K562 (cell line): ENCODE measurements around the gene TALDO1. TPM values are rescaled to one million over a fixed set of nuclear protein-coding genes. Genes with fewer than 3 reads are reported as not detected.

ENCODE experiments used
- ATAC-seq: fragments of 200-7000 bp; cut with Tn5 transposase; 3 replicates; pipeline ENCODE4 v1.9.1; 2020; ENCODE audit warnings: moderate library complexity
- BruUV-seq: library from RNA; stranded (reverse); fragments of 400-500 nt; replicated peaks from 2 replicates; lab custom pipeline; 2021; lab: Mats Ljungman, UMichigan
- CTCF ChIA-PET: fragments of 300-600 bp; formaldehyde crosslinking; extraction: SDS; loops from one replicate; lab custom pipeline; 2021; ENCODE audit warnings: low intra/inter-chr PET ratio; lab: Yijun Ruan, JAX
- POLR2A ChIA-PET: fragments of 300-600, 350-650 bp; sonication (Branson Sonifier 250); formaldehyde crosslinking; extraction: SDS; loops from one replicate; lab custom pipeline; 2021; ENCODE audit warnings: antibody characterized with exemption, inconsistent platforms; lab: Yijun Ruan, JAX
- DNase-seq, 4 experiments: peaks; one replicate each; pipeline versions ENCODE4 v3.0.0 to v3.0.0-alpha.2; 2011 to 2018; ENCODE audit warnings: low spot score in 3 of 4, mixed read lengths in 3 of 4; ENCODE audit errors: extremely low read depth in 1 of 4
- FAIRE-seq: peaks from 2 replicates; lab custom pipeline; 2011; peaks lifted over from hg19 to GRCh38; lab: Jason Lieb, UNC
- H2AFZ ChIP-seq: 2 replicates; pipeline ENCODE4 v1.6.0; 2011; ENCODE audit warnings: low read depth, low read length, control low read depth, inconsistent platforms
- H3K27ac ChIP-seq: fragments of 200-600 bp; 3 replicates; pipeline ENCODE4 v1.8.0; 2011; ENCODE audit warnings: low read depth, mild to moderate bottlenecking, control low read depth, inconsistent platforms, low read length, moderate library complexity, mixed read lengths; ENCODE audit errors: extremely low read depth
- H3K27me3 ChIP-seq, 2 experiments: fragments of 300-600 bp in 1 of 2; 2 replicates in 1 of 2; 3 replicates in 1 of 2; pipeline versions ENCODE4 v1.6.0 to v1.8.0; 2011; ENCODE audit warnings: inconsistent platforms in 2 of 2, low read length in 2 of 2, mild to moderate bottlenecking in 1 of 2, mixed read lengths in 1 of 2, moderate library complexity in 1 of 2; ENCODE audit not compliant: control insufficient read depth in 2 of 2, insufficient read depth in 2 of 2
- H3K36me3 ChIP-seq: fragments of 300-600 bp; 3 replicates; pipeline ENCODE4 v1.8.0; 2011; ENCODE audit warnings: mild to moderate bottlenecking, low read length, inconsistent platforms; ENCODE audit not compliant: control insufficient read depth, insufficient read depth
- H3K4me1 ChIP-seq, 2 experiments: fragments of 200-600 bp in 1 of 2; replicated peaks in 1 of 2; 2 replicates in 1 of 2; 3 replicates in 1 of 2; pipeline versions ENCODE4 v1.5.1 to v1.8.0; 2011; ENCODE audit warnings: inconsistent platforms in 2 of 2, low read length in 2 of 2, mild to moderate bottlenecking in 1 of 2, mixed read lengths in 1 of 2, moderate library complexity in 1 of 2; ENCODE audit not compliant: control insufficient read depth in 2 of 2, insufficient read depth in 2 of 2
- H3K4me2 ChIP-seq: 2 replicates; pipeline ENCODE4 v1.6.1; 2011; ENCODE audit warnings: low read length, control low read depth, inconsistent platforms, mixed read lengths; ENCODE audit not compliant: insufficient read depth
- H3K4me3 ChIP-seq: fragments of 200-600 bp; sonication (generic), shearing (Covaris generic); 2 replicates; pipeline ENCODE4 v1.5.1; 2016; ENCODE audit warnings: control low read depth, inconsistent platforms
- H3K79me2 ChIP-seq: fragments of 200-600 bp; 3 replicates; pipeline ENCODE4 v1.8.0; 2011; ENCODE audit warnings: low read length, inconsistent platforms; ENCODE audit not compliant: control insufficient read depth, insufficient read depth
- H3K9ac ChIP-seq, 2 experiments: 2 replicates each; pipeline versions ENCODE4 v1.6.0 to v1.6.1; 2011; ENCODE audit warnings: low read depth in 2 of 2, low read length in 2 of 2, control low read depth in 1 of 2, inconsistent platforms in 1 of 2, mild to moderate bottlenecking in 1 of 2, mixed read lengths in 1 of 2; ENCODE audit not compliant: insufficient read depth in 1 of 2
- H3K9me1 ChIP-seq: one replicate; pipeline ENCODE4 v1.6.0; 2011; ENCODE audit warnings: inconsistent platforms, mild to moderate bottlenecking, low read length, moderate library complexity; ENCODE audit not compliant: control insufficient read depth, insufficient read depth
- H3K9me3 ChIP-seq: replicated peaks from 2 replicates; pipeline ENCODE4 v1.5.1; 2011; ENCODE audit warnings: low read depth, low read length, inconsistent platforms; ENCODE audit not compliant: control insufficient read depth, insufficient read depth
- H4K20me1 ChIP-seq: replicated peaks from 2 replicates; pipeline ENCODE4 v1.6.1; 2011; ENCODE audit warnings: low read length, inconsistent platforms, mixed read lengths; ENCODE audit not compliant: control insufficient read depth, insufficient read depth
- CBX8 ChIP-seq: fragments of 200-600 bp; sonication (generic); IDR thresholded peaks from 2 replicates; pipeline ENCODE4 v1.6.1; 2012; ENCODE audit warnings: borderline replicate concordance, mixed run types, low read depth, mild to moderate bottlenecking, moderate library complexity, mixed read lengths, low read length, control low read depth, inconsistent platforms; ENCODE audit not compliant: poor library complexity, severe bottlenecking; ENCODE audit errors: extremely low read depth
- MAFF ChIP-seq: IDR thresholded peaks from 2 replicates; pipeline ENCODE4 v1.6.1; 2012; ENCODE audit warnings: low read length, improper control_type of control experiment
- POLR2A ChIP-seq: fragments of 450-650 bp; conservative IDR thresholded peaks from 2 replicates; pipeline ENCODE4 v1.6.1; 2016
- POLR2B ChIP-seq: fragments of 450-650 bp; IDR thresholded peaks from 2 replicates; pipeline ENCODE4 v1.6.1; 2018; ENCODE audit warnings: low read depth; ENCODE audit not compliant: partially characterized antibody
- WGBS: fragments of 100-300 bp; shearing (Covaris generic); methylation state at CpG from one replicate; pipeline ENCODE4 v1.1.6; 2016; ENCODE audit warnings: low coverage, mixed read lengths; ENCODE audit not compliant: insufficient coverage; ENCODE audit errors: missing lambda C conversion rate; 5-methylcytosine and 5-hydroxymethylcytosine counted together
- in situ Hi-C: fragments of 300-500 bp; cut with MboI; formaldehyde crosslinking; loops from 4 replicates; pipeline ENCODE4 v1.15.0; 2018; ENCODE audit warnings: inconsistent platforms, mixed read lengths
- intact Hi-C: fragments of 100-400 bp; cut with micrococcal nuclease; formaldehyde crosslinking; loops from 2 replicates; pipeline ENCODE4 v1.14.2; 2022
- polyA plus RNA-seq, 8 experiments: library from polyadenylated mRNA; depleted of rRNA in 4 of 8; stranded (reverse) in 5 of 8; unstranded in 3 of 8; fragments of >200 nt; fragmentation: Nextera tagmentation in 2 of 8; fragmentation: Illumina TruSeq in 1 of 8; extraction: Ambion mirVana in 2 of 8; extraction: Trizol in 1 of 8; gene quantifications; 2 replicates each; pipeline versions ENCODE4 v1.2.1 to v1.2.3, GENCODE V29; 2011 to 2014; ENCODE audit warnings: inconsistent platforms in 1 of 8, missing spikeins in 1 of 8
- total RNA-seq, 7 experiments: library from RNA; depleted of rRNA in 6 of 7; stranded (reverse); fragments of >200 nt in 6 of 7; fragmentation: Illumina TruSeq in 2 of 7; extraction: Trizol in 2 of 7; gene quantifications; 2 replicates each; pipeline versions ENCODE4 v1.2.1 to v1.2.3, GENCODE V29; 2011 to 2021; ENCODE audit warnings: low replicate concordance in 1 of 7
- TF ChIP-seq, protein P1 (sequence below), 2 experiments: fragments of 450-650 bp; conservative IDR thresholded peaks; 2 replicates each; pipeline ENCODE4 v1.6.1; 2017; ENCODE audit warnings: mild to moderate bottlenecking in 2 of 2, moderate library complexity in 2 of 2
- TF ChIP-seq, protein P2 (sequence below): fragments of 450-650 bp; formaldehyde crosslinking; IDR thresholded peaks from 2 replicates; pipeline ENCODE4 v1.4.0; 2022; ENCODE audit warnings: missing genetic modification characterization

Gene TALDO1
- total and polyA plus RNA-seq, 9 of the 15 experiments (the other 6 are each of a cell fraction or from before 2014, with no cell fraction given), result 260 to 541 (median 441) TPM

DNA sequence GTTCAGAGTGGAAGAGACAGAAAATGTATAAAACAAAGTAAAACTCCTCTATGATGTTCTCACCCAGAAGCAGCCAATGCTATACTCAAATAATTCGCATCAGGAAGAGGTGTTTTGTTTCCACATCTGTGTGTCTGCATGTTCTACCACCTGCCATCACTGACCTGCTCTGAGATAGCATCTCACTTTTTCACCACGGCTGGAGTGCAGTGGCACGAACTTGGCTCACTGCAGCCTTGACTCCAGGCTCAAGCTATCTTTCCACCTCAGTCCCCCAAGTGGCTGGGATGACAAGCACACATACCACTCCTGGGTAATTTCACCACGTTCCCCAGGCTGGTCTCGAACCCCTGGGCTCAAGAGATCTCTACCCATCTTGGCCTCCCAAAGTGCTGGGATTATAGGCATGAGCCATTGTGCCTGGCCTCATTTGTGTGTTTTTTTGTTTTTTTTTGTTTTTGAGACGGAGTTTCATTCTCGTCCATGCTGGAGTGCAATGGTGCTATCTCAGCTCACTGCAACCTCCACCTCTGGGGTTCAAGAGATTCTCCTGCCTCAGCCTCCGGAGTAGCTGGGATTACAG is 14.4 kb downstream of the TALDO1 start:
- H3K4me2 ChIP-seq, result no peak overlapping the region

DNA sequence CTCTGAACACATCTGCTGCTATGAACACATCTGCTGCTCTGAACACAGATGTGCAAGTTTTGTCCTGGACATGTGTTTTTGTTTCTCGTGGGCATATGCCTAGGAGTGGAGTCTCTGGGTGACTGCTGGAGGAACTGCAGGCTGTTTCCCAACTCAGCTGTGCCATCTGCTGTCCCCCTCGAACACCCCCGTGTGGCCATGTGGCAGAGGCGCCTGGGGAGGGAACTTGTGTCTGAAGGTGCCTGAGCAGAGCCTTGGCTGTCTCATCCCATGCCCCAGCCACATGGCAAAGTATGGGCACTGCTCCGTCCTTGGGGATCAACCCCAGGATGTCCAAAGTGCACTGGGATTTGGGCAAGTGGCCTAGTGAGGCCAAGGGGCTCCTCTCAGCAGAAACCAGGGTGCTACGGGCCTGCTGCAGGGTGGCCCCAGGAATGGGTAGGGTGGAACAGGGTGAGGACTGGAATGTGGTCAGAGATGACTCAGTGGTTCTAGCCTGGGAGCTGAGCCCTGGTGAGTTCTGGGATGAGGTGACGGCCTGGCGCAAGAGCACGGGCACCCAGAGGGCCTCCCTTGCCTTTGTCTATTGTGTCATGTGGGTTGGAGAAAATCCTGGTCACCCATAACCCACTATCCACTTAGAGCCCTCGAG is 15.3 kb downstream of the TALDO1 start:
- Histone ChIP-seq H3K9ac (peak overlapping the region in 1 of 2 experiments; percentile 82; a peak in 2 of 4 replicates), H4K20me1 (peaks cover 36% of the 10 kb centered on the region), H3K36me3 (peaks cover 97% of the 10 kb centered on the region), H3K4me2 (no peak overlapping the region), H3K4me3 (no peak overlapping the region), H3K27me3 (no peaks in the 10 kb centered on the region), H3K4me1 (peaks cover 8 to 35% of the 10 kb centered on the region in 2 experiments; a peak in 4 of 5 replicates), H3K9me1 (peaks cover 6% of the 10 kb centered on the region), H3K27ac (peak overlapping the region; percentile 40; the same call in 1 of the 3 replicates), H3K79me2 (peaks cover 6% of the 10 kb centered on the region; the same call in 2 of the 3 replicates), H2AFZ (no peak overlapping the region), H3K9me3 (no peaks in the 10 kb centered on the region)
- DNase-seq (peak in 3 of 4 experiments; percentile 34 to 40 (median 36)), FAIRE-seq (peak; percentile 6), ATAC-seq (peak; percentile 11)
- intact Hi-C loops (no loop called here), in situ Hi-C loops (no loop called here)
- ChIA-PET CTCF (no interaction called here), POLR2A (interaction anchor here (0.6 to 10.4 kb wide), 9 partner anchors 8 to 214 kb away, joined by 3 to 88 read pairs (median 6); partner anchors contain the start of genes DEAF1, TALDO1 and TMEM80)
- WGBS, result 70% methylated on average over 10 of the region's 10 CpGs
- BruUV-seq, result no TSS peak
- TF ChIP-seq, protein P1, sequence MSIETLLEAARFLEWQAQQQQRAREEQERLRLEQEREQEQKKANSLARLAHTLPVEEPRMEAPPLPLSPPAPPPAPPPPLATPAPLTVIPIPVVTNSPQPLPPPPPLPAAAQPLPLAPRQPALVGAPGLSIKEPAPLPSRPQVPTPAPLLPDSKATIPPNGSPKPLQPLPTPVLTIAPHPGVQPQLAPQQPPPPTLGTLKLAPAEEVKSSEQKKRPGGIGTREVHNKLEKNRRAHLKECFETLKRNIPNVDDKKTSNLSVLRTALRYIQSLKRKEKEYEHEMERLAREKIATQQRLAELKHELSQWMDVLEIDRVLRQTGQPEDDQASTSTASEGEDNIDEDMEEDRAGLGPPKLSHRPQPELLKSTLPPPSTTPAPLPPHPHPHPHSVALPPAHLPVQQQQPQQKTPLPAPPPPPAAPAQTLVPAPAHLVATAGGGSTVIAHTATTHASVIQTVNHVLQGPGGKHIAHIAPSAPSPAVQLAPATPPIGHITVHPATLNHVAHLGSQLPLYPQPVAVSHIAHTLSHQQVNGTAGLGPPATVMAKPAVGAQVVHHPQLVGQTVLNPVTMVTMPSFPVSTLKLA (conservative IDR thresholded peaks at IDR 0.05), result no peak; a peak in 1 of 4 replicates
- TF ChIP-seq MAFF, result no peak
- TF ChIP-seq, protein P2, sequence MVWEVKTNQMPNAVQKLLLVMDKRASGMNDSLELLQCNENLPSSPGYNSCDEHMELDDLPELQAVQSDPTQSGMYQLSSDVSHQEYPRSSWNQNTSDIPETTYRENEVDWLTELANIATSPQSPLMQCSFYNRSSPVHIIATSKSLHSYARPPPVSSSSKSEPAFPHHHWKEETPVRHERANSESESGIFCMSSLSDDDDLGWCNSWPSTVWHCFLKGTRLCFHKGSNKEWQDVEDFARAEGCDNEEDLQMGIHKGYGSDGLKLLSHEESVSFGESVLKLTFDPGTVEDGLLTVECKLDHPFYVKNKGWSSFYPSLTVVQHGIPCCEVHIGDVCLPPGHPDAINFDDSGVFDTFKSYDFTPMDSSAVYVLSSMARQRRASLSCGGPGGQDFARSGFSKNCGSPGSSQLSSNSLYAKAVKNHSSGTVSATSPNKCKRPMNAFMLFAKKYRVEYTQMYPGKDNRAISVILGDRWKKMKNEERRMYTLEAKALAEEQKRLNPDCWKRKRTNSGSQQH (CRISPR knock-in tag), result 0 out of 2 replicates have a peak, but pooled peaks have one; percentile 46

More for the DNA sequence above, 14.4 kb downstream of the TALDO1 start:
- CTCF ChIA-PET, result no interaction called here
- in situ Hi-C loops (no loop called here), intact Hi-C loops (no loop called here)
- H3K9me3 ChIP-seq, result no peaks in the 10 kb centered on the region
- DNase-seq (no peak), FAIRE-seq (peak; percentile 78), ATAC-seq (0 out of 3 replicates have a peak, but pooled peaks have one; percentile 4)
- H2AFZ ChIP-seq, result no peak overlapping the region
- TF ChIP-seq POLR2A (0 out of 2 replicates have a peak, but pooled peaks have one; percentile 53), CBX8 (no peak), POLR2B (peak; percentile 32)
- H3K27ac ChIP-seq, result no peak overlapping the region
- H3K4me1 ChIP-seq, result peaks cover 8 to 30% of the 10 kb centered on the region in 2 experiments; a peak in 4 of 5 replicates
- POLR2A ChIA-PET, result interaction anchor here (0.6 to 10.4 kb wide), 9 partner anchors 9 to 213 kb away, joined by 3 to 88 read pairs (median 4); partner anchors contain the start of genes DEAF1, TALDO1 and TMEM80
- H3K79me2 ChIP-seq, result peaks cover 15% of the 10 kb centered on the region
- H4K20me1 ChIP-seq, result peaks cover 36% of the 10 kb centered on the region
- H3K27me3 ChIP-seq, result no peaks in the 10 kb centered on the region
- peaks cover 8% of the 10 kb centered on the region for H3K9me1 ChIP-seq
- H3K4me3 ChIP-seq, result no peak overlapping the region
- 60% methylated on average over 6 of the region's 8 CpGs for WGBS
- no peak overlapping the region for H3K9ac ChIP-seq
- no TSS peak for BruUV-seq
- H3K36me3 ChIP-seq, result peaks cover 97% of the 10 kb centered on the region
